Measurements from ENCODE around the gene COL28A1. TPM values are rescaled to one million over a fixed set of nuclear protein-coding genes. Genes with fewer than 3 reads are reported as not detected.

COL28A1 gene
- total and polyA plus RNA-seq, 3 donors from 2014 or later = 4.0 to 9.2 (median 8.7) TPM

DNA sequence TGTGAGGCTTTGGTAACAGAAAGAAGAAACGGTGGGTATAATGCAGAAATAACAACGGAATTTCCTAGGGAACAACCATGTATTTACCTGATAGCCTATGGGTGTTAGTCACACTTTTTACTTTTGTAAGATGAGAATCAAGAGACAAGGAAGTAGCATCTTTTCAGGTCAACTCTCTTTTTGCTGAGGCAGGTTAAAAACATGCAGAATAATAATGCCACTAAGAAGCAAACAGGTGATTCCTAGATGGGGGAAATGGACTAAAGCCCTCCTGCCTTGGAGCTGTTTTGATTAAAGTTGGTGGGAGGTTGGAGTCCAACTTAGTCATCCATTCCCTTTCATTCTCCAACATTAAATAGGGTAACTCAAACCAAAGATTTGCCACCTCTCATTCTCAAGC is 2.0 kb upstream of the COL28A1 start:
- Histone ChIP-seq H3K27ac (no peak overlapping the region), H3K4me1 (no peaks in the 10 kb centered on the region), H3K27me3 (no peaks in the 10 kb centered on the region), H3K36me3 (ENCODE audit: low read depth, missing control alignments) (no peaks in the 10 kb centered on the region), H3K9me3 (no peaks in the 10 kb centered on the region), H3K4me3 (no peak overlapping the region)
- 87 to 95% methylated on average over 2 of the region's 2 CpGs for WGBS, 2 donors
- no peak for DNase-seq
- intact Hi-C loops (cut with DNase I; ENCODE audit: low total_unique reads) = no loop called here
- no peak for TF ChIP-seq POLR2A (IDR thresholded peaks at IDR 0.05)
- no peak for TF ChIP-seq CTCF (IDR thresholded peaks at IDR 0.05)

- intact Hi-C loops (cut with DNase I; ENCODE audit: low total_unique reads) = no loop called here
- Histone ChIP-seq H3K36me3 (ENCODE audit: low read depth, missing control alignments) (no peaks in the 10 kb centered on the region), H3K9me3 (no peaks in the 10 kb centered on the region), H3K4me3 (no peak overlapping the region), H3K27me3 (no peaks in the 10 kb centered on the region), H3K27ac (no peak overlapping the region), H3K4me1 (no peaks in the 10 kb centered on the region)
- TF ChIP-seq CTCF (IDR thresholded peaks at IDR 0.05) (no peak), POLR2A (IDR thresholded peaks at IDR 0.05) (no peak)
- WGBS, 2 donors = 92 to 95% methylated on average over 5 of the region's 5 CpGs
- DNase-seq = no peak
Measured at GRCh38 chr7:7536396-7537019, 835 bp upstream of the COL28A1 start.

GRCh38 chr7:7533831-7534430 is 1.7 kb downstream of the COL28A1 start:
- DNase-seq = no peak
- no peaks in the 10 kb centered on the region for H3K27me3 ChIP-seq
- H3K9me3 ChIP-seq = no peaks in the 10 kb centered on the region
- no peaks in the 10 kb centered on the region for H3K36me3 ChIP-seq (ENCODE audit: low read depth, missing control alignments)
- no peak for TF ChIP-seq POLR2A (IDR thresholded peaks at IDR 0.05)
- TF ChIP-seq CTCF (IDR thresholded peaks at IDR 0.05) = no peak
- intact Hi-C loops (cut with DNase I; ENCODE audit: low total_unique reads) = no loop called here
- no peak overlapping the region for H3K4me3 ChIP-seq
- H3K4me1 ChIP-seq = no peaks in the 10 kb centered on the region
- H3K27ac ChIP-seq = no peak overlapping the region
- 91 to 93% methylated on average over 3 of the region's 3 CpGs for WGBS, 2 donors

- Histone ChIP-seq H3K4me1 (no peaks in the 10 kb centered on the region), H3K9me3 (no peaks in the 10 kb centered on the region), H3K27ac (no peak overlapping the region), H3K36me3 (ENCODE audit: low read depth, missing control alignments) (no peaks in the 10 kb centered on the region), H3K27me3 (no peaks in the 10 kb centered on the region), H3K4me3 (no peak overlapping the region)
- 78 to 89% methylated on average over 4 of the region's 4 CpGs for WGBS, 2 donors
- intact Hi-C loops (cut with DNase I; ENCODE audit: low total_unique reads) = no loop called here
- no peak for TF ChIP-seq CTCF (IDR thresholded peaks at IDR 0.05)
- no peak for TF ChIP-seq POLR2A (IDR thresholded peaks at IDR 0.05)
- DNase-seq = no peak
Measured at GRCh38 chr7:7529328-7529727, 6.3 kb downstream of the COL28A1 start.

- H3K4me3 ChIP-seq = no peak overlapping the region
- TF ChIP-seq POLR2A (IDR thresholded peaks at IDR 0.05) = no peak
- TF ChIP-seq CTCF (IDR thresholded peaks at IDR 0.05) = no peak
- H3K27me3 ChIP-seq = no peaks in the 10 kb centered on the region
- H3K36me3 ChIP-seq (ENCODE audit: low read depth, missing control alignments) = no peaks in the 10 kb centered on the region
- 86 to 92% methylated on average over 3 of the region's 3 CpGs for WGBS, 2 donors
- no peak for DNase-seq
- H3K4me1 ChIP-seq = no peaks in the 10 kb centered on the region
- no peak overlapping the region for H3K27ac ChIP-seq
- H3K9me3 ChIP-seq = no peaks in the 10 kb centered on the region
- intact Hi-C loops (cut with DNase I; ENCODE audit: low total_unique reads) = no loop called here
Measured at GRCh38 chr7:7527047-7527446, 8.6 kb downstream of the COL28A1 start.
